IMR-90 (cell line): Measurements from ENCODE around the gene ABO. TPM values are rescaled to one million over a fixed set of nuclear protein-coding genes. Genes with fewer than 3 reads are reported as not detected.

Experiments
- ATAC-seq: fragments of 200-7000 bp; cut with Tn5 transposase; 2 replicates; pipeline ENCODE4 v1.9.1; 2020; ENCODE audit warnings: low read depth, mild to moderate bottlenecking, moderate library complexity
- BruUV-seq: library from RNA; stranded (reverse); fragments of 400-500 nt; replicated peaks from 2 replicates; lab custom pipeline; 2021; lab: Mats Ljungman, UMichigan
- CTCF ChIA-PET: fragments of 300-600 bp; formaldehyde crosslinking; extraction: SDS; loops from one replicate; lab custom pipeline; 2021; ENCODE audit warnings: antibody characterized with exemption; lab: Yijun Ruan, JAX
- POLR2A ChIA-PET: fragments of 300-600 bp; sonication (Branson Sonifier 250); formaldehyde crosslinking; loops from one replicate; lab custom pipeline; 2022; ENCODE audit warnings: antibody characterized with exemption; ENCODE audit not compliant: unreplicated experiment; lab: Charles Lee
- DNase-seq: peaks from one replicate; pipeline ENCODE4 v3.0.0; 2013
- H2AFZ ChIP-seq: replicated peaks from 2 replicates; pipeline ENCODE3; 2013; ENCODE audit warnings: low read length, mild to moderate bottlenecking; ENCODE audit not compliant: poor library complexity
- H2AK5ac ChIP-seq: 2 replicates; pipeline ENCODE4 v1.6.1; 2013; ENCODE audit warnings: low read depth, low read length, inconsistent platforms
- H2AK9ac ChIP-seq: replicated peaks from 2 replicates; pipeline ENCODE3; 2013; ENCODE audit warnings: mild to moderate bottlenecking, low read depth, low read length, moderate library complexity; ENCODE audit not compliant: poor library complexity
- H2BK120ac ChIP-seq: 2 replicates; pipeline ENCODE4 v1.6.1; 2013; ENCODE audit warnings: low read depth, low read length, inconsistent platforms
- H2BK15ac ChIP-seq: 3 replicates; pipeline ENCODE4 v1.6.1; 2013; ENCODE audit warnings: low read depth, low read length, inconsistent platforms
- H2BK20ac ChIP-seq: 2 replicates; pipeline ENCODE4 v1.6.1; 2013; ENCODE audit warnings: low read depth, mild to moderate bottlenecking, inconsistent platforms, low read length, moderate library complexity
- H2BK5ac ChIP-seq: 2 replicates; pipeline ENCODE4 v1.6.1; 2013; ENCODE audit warnings: mild to moderate bottlenecking, low read depth, low read length, inconsistent platforms; ENCODE audit not compliant: poor library complexity, severe bottlenecking
- H3K14ac ChIP-seq: replicated peaks from 2 replicates; pipeline ENCODE4 v1.6.1; 2013; ENCODE audit warnings: low read depth, low read length, inconsistent platforms
- H3K18ac ChIP-seq: 2 replicates; pipeline ENCODE4 v1.6.1; 2013; ENCODE audit warnings: low read depth, low read length, control low read depth
- H3K23ac ChIP-seq: 2 replicates; pipeline ENCODE4 v1.6.1; 2013; ENCODE audit warnings: low read depth, low read length, inconsistent platforms
- H3K27ac ChIP-seq: 2 replicates; pipeline ENCODE4 v1.5.1; 2013; ENCODE audit warnings: mild to moderate bottlenecking, control low read depth, low read length; ENCODE audit not compliant: insufficient read depth
- H3K27me3 ChIP-seq: 2 replicates; pipeline ENCODE4 v1.6.1; 2013; ENCODE audit warnings: low read length; ENCODE audit not compliant: control insufficient read depth, insufficient read depth
- H3K36me3 ChIP-seq: 2 replicates; pipeline ENCODE4 v1.6.1; 2013; ENCODE audit warnings: low read length, mixed read lengths; ENCODE audit not compliant: control insufficient read depth, insufficient read depth
- H3K4ac ChIP-seq: 2 replicates; pipeline ENCODE4 v1.6.1; 2013; ENCODE audit warnings: low read depth, low read length, inconsistent platforms
- H3K4me1 ChIP-seq: 2 replicates; pipeline ENCODE4 v1.6.1; 2013; ENCODE audit warnings: low read length, mixed read lengths; ENCODE audit not compliant: control insufficient read depth, insufficient read depth
- H3K4me2 ChIP-seq: 2 replicates; pipeline ENCODE4 v1.6.1; 2013; ENCODE audit warnings: low read depth, mild to moderate bottlenecking, control low read depth, low read length, moderate library complexity
- H3K4me3 ChIP-seq: 2 replicates; pipeline ENCODE4 v1.5.1; 2013; ENCODE audit warnings: low read depth, mild to moderate bottlenecking, control low read depth, low read length, moderate library complexity; ENCODE audit not compliant: insufficient read depth
- H3K56ac ChIP-seq: 2 replicates; pipeline ENCODE4 v1.6.1; 2013; ENCODE audit warnings: low read length, inconsistent platforms; ENCODE audit not compliant: insufficient read depth; ENCODE audit errors: extremely low read depth
- H3K79me1 ChIP-seq, 2 experiments: 2 replicates each; pipeline ENCODE4 v1.6.1; 2013; ENCODE audit warnings: low read length in 2 of 2, inconsistent platforms in 1 of 2, low read depth in 1 of 2
- H3K9ac ChIP-seq: 2 replicates; pipeline ENCODE4 v1.6.1; 2013; ENCODE audit warnings: low read depth, low read length, control low read depth
- H3K9me1 ChIP-seq: 2 replicates; pipeline ENCODE4 v1.6.1; 2013; ENCODE audit warnings: low read length, inconsistent platforms; ENCODE audit not compliant: insufficient read depth
- H3K9me3 ChIP-seq: 2 replicates; pipeline ENCODE4 v1.6.1; 2013; ENCODE audit warnings: low read length; ENCODE audit not compliant: control insufficient read depth, insufficient read depth
- H4K20me1 ChIP-seq: 2 replicates; pipeline ENCODE4 v1.6.1; 2013; ENCODE audit warnings: low read length, inconsistent platforms; ENCODE audit not compliant: insufficient read depth
- H4K5ac ChIP-seq: 2 replicates; pipeline ENCODE4 v1.6.1; 2013; ENCODE audit warnings: mild to moderate bottlenecking, low read depth, low read length, control low read depth
- H4K8ac ChIP-seq, 2 experiments: 2 replicates each; pipeline ENCODE4 v1.6.1; 2013; ENCODE audit warnings: low read depth in 2 of 2, low read length in 2 of 2, control low read depth in 1 of 2, inconsistent platforms in 1 of 2
- H4K91ac ChIP-seq: 2 replicates; pipeline ENCODE4 v1.6.1; 2013; ENCODE audit warnings: low read depth, low read length, inconsistent platforms; ENCODE audit not compliant: insufficient read depth
- BHLHE40 ChIP-seq: fragments of 150-350 bp; IDR thresholded peaks from 2 replicates; pipeline ENCODE4 v1.6.1; 2016; ENCODE audit warnings: mild to moderate bottlenecking, low read depth, low read length
- CEBPB ChIP-seq: IDR thresholded peaks from 2 replicates; pipeline ENCODE4 v1.6.1; 2012; ENCODE audit warnings: low read depth, low read length, improper control_type of control experiment
- CHD1 ChIP-seq: IDR thresholded peaks from 2 replicates; pipeline ENCODE4 v1.6.1; 2012; ENCODE audit warnings: low read depth, low read length, improper control_type of control experiment
- FOS ChIP-seq: fragments of 150-350 bp; IDR thresholded peaks from 2 replicates; pipeline ENCODE4 v1.6.1; 2016; ENCODE audit warnings: low read depth, low read length
- MAFK ChIP-seq: IDR thresholded peaks from 2 replicates; pipeline ENCODE4 v1.6.1; 2012; ENCODE audit warnings: low read depth, low read length, improper control_type of control experiment
- MAZ ChIP-seq: IDR thresholded peaks from 2 replicates; pipeline ENCODE4 v1.6.1; 2012; ENCODE audit warnings: low read depth, mild to moderate bottlenecking, low read length, improper control_type of control experiment, moderate library complexity, borderline replicate concordance
- MXI1 ChIP-seq: IDR thresholded peaks from 2 replicates; pipeline ENCODE4 v1.6.1; 2012; ENCODE audit warnings: low read depth, mild to moderate bottlenecking, low read length, moderate library complexity, borderline replicate concordance
- NFE2L2 ChIP-seq: fragments of 150-350 bp; IDR thresholded peaks from 2 replicates; pipeline ENCODE4 v1.6.1; 2016; ENCODE audit warnings: low read depth, mild to moderate bottlenecking, low read length
- POLR2A ChIP-seq: IDR thresholded peaks from 2 replicates; pipeline ENCODE4 v1.6.1; 2012; ENCODE audit warnings: mild to moderate bottlenecking, low read depth, low read length
- RAD21 ChIP-seq: IDR thresholded peaks from 2 replicates; pipeline ENCODE4 v1.6.1; 2012; ENCODE audit warnings: low read length, improper control_type of control experiment
- RCOR1 ChIP-seq: IDR thresholded peaks from 2 replicates; pipeline ENCODE4 v1.6.1; 2012; ENCODE audit warnings: mild to moderate bottlenecking, low read length, improper control_type of control experiment; ENCODE audit not compliant: insufficient replicate concordance
- RFX5 ChIP-seq: IDR thresholded peaks from 2 replicates; pipeline ENCODE4 v1.8.0; 2012; ENCODE audit warnings: low read depth, mild to moderate bottlenecking, low read length, moderate library complexity
- SMC3 ChIP-seq: fragments of 150-350 bp; IDR thresholded peaks from 2 replicates; pipeline ENCODE4 v1.6.1; 2016; ENCODE audit warnings: low read depth, mild to moderate bottlenecking, antibody characterized with exemption, low read length, moderate library complexity
- WGBS, 2 experiments: methylation state at CpG; one replicate each; pipeline versions ENCODE4 v1.1.5 to v1.1.7; 2013; ENCODE audit warnings: missing lambda C conversion rate in 2 of 2; ENCODE audit not compliant: insufficient read length in 1 of 2; ENCODE audit errors: extremely low coverage in 2 of 2; 5-methylcytosine and 5-hydroxymethylcytosine counted together
- dilution Hi-C: fragments of 300-500 bp; cut with HindIII; formaldehyde crosslinking; loops from one replicate; pipeline ENCODE4 v1.14.3; 2018; ENCODE audit warnings: low sequenced_read_pairs; ENCODE audit not compliant: unreplicated experiment
- in situ Hi-C: fragments of 300-500 bp; cut with MboI; formaldehyde crosslinking; loops from 3 replicates; pipeline ENCODE4 v1.14.3; 2019; ENCODE audit warnings: low sequenced_read_pairs, inconsistent platforms, mixed read lengths
- intact Hi-C: fragments of 100-400 bp; cut with micrococcal nuclease; formaldehyde crosslinking; loops from 2 replicates; pipeline ENCODE4 v1.10.0; 2022
- polyA plus RNA-seq, 3 experiments: library from polyadenylated mRNA; depleted of rRNA; stranded (reverse); fragments of >200 nt; gene quantifications; 2 replicates each; pipeline ENCODE4 v1.2.3, GENCODE V29; 2012; ENCODE audit warnings: low replicate concordance in 1 of 3
- total RNA-seq: library from RNA; depleted of rRNA; stranded (reverse); fragments of >200 nt; gene quantifications from 2 replicates; pipeline ENCODE4 v1.2.3, GENCODE V29; 2012
- TF ChIP-seq, protein P1 (sequence below): conservative IDR thresholded peaks from 2 replicates; pipeline ENCODE4 v1.5.1; 2012; ENCODE audit warnings: mild to moderate bottlenecking, low read depth, low read length, improper control_type of control experiment
- TF ChIP-seq, protein P2 (sequence below): fragments of 150-350 bp; IDR thresholded peaks from 2 replicates; pipeline ENCODE4 v1.6.1; 2017; ENCODE audit warnings: mild to moderate bottlenecking, antibody characterized with exemption, low read length, low read depth
- TF ChIP-seq, protein P3 (sequence below): fragments of 150-350 bp; IDR thresholded peaks from 2 replicates; pipeline ENCODE4 v1.6.1; 2016; ENCODE audit warnings: low read depth, mild to moderate bottlenecking, low read length, moderate library complexity, borderline replicate concordance

ABO gene
- total and polyA plus RNA-seq, 2 of the 4 experiments (the other 2 are of a cell fraction) = not detected

DNA sequence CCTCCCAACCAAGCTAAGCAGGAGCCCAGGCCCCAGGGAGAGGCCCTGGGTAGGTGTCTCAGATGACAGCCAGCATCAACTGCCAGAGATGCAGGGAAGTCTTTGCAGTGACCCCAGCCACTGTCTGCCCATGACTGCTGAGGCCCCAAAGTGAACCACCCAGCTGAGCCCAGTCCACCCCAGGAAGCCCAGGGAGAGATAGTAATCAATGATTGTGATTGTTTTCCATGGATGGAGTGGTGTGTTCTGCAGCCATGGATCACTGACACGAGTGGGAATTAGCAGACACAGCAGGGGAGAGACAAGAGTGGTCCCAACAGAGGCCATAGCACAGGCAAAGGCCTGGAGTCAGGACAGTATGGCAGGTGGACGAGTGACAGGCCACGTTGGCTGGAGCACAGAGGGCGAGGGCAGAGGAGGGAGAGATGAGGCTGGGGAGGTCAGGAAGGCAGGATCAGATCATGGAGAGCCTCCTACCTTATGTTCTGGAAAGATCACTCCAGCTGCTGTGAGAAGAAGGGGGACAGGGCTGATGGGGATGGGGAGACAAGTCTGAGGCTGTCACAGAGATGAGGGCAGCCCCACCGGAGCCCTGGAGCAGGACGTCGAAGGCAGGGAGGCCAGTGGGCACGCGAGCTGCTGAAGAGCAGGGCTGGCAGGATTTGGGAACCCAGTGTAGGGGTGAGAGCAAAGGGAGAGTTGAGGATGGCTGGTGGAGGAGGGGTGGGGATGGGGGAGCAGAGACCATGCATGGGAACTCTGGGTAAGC is 14.5 kb downstream of the ABO start:
- TF ChIP-seq RAD21 (no peak), BHLHE40 (no peak), CEBPB (no peak), MAZ (no peak), MXI1 (no peak), SMC3 (no peak), RCOR1 (no peak), NFE2L2 (no peak), POLR2A (no peak), FOS (no peak), CHD1 (no peak), MAFK (no peak), RFX5 (no peak)
- TF ChIP-seq, protein P1, sequence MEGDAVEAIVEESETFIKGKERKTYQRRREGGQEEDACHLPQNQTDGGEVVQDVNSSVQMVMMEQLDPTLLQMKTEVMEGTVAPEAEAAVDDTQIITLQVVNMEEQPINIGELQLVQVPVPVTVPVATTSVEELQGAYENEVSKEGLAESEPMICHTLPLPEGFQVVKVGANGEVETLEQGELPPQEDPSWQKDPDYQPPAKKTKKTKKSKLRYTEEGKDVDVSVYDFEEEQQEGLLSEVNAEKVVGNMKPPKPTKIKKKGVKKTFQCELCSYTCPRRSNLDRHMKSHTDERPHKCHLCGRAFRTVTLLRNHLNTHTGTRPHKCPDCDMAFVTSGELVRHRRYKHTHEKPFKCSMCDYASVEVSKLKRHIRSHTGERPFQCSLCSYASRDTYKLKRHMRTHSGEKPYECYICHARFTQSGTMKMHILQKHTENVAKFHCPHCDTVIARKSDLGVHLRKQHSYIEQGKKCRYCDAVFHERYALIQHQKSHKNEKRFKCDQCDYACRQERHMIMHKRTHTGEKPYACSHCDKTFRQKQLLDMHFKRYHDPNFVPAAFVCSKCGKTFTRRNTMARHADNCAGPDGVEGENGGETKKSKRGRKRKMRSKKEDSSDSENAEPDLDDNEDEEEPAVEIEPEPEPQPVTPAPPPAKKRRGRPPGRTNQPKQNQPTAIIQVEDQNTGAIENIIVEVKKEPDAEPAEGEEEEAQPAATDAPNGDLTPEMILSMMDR = no peak
- TF ChIP-seq, protein P2, sequence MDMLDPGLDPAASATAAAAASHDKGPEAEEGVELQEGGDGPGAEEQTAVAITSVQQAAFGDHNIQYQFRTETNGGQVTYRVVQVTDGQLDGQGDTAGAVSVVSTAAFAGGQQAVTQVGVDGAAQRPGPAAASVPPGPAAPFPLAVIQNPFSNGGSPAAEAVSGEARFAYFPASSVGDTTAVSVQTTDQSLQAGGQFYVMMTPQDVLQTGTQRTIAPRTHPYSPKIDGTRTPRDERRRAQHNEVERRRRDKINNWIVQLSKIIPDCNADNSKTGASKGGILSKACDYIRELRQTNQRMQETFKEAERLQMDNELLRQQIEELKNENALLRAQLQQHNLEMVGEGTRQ = no peak
- TF ChIP-seq, protein P3, sequence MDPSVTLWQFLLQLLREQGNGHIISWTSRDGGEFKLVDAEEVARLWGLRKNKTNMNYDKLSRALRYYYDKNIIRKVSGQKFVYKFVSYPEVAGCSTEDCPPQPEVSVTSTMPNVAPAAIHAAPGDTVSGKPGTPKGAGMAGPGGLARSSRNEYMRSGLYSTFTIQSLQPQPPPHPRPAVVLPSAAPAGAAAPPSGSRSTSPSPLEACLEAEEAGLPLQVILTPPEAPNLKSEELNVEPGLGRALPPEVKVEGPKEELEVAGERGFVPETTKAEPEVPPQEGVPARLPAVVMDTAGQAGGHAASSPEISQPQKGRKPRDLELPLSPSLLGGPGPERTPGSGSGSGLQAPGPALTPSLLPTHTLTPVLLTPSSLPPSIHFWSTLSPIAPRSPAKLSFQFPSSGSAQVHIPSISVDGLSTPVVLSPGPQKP = no peak
- Histone ChIP-seq H2BK120ac (no peak overlapping the region), H3K27me3 (peaks cover 23% of the 10 kb centered on the region; the same call in 1 of the 2 replicates), H3K4ac (no peak overlapping the region), H4K91ac (no peak overlapping the region), H3K36me3 (no peaks in the 10 kb centered on the region), H3K18ac (no peak overlapping the region), H4K20me1 (no peaks in the 10 kb centered on the region), H3K4me3 (no peak overlapping the region), H2AK5ac (no peak overlapping the region), H2BK15ac (no peak overlapping the region), H3K4me1 (no peaks in the 10 kb centered on the region), H3K27ac (no peak overlapping the region), H3K56ac (no peak overlapping the region), H3K23ac (no peak overlapping the region), H3K9me1 (no peaks in the 10 kb centered on the region), H2BK20ac (no peak overlapping the region), H3K4me2 (no peak overlapping the region), H4K8ac (no peak overlapping the region), H3K79me1 (no peaks in the 10 kb centered on the region), H4K5ac (no peak overlapping the region), H2AFZ (no peak overlapping the region), H2AK9ac (no peak overlapping the region), H3K14ac (no peak overlapping the region), H3K9me3 (no peaks in the 10 kb centered on the region), H2BK5ac (no peak overlapping the region), H3K9ac (no peak overlapping the region)
- CTCF ChIA-PET = no interaction called here
- BruUV-seq = no TSS peak
- 65% methylated on average over 7 of the region's 9 CpGs; no CpG with 5 or more reads in 1 of the 2 experiments for WGBS, 2 experiments
- ATAC-seq (no peak), DNase-seq (no peak)
- POLR2A ChIA-PET = no interaction called here
- in situ Hi-C loops = no loop called here
- intact Hi-C loops = no loop called here
- dilution Hi-C loops = no loop called here
